GM12878 (cell line): Measurements from ENCODE around the gene HS3ST5. TPM values are rescaled to one million over a fixed set of nuclear protein-coding genes. Genes with fewer than 3 reads are reported as not detected.

Experiments
- ATAC-seq: fragments of 200-7000 bp; cut with Tn5 transposase; 3 replicates; pipeline ENCODE4 v1.9.1; 2020; ENCODE audit warnings: mild to moderate bottlenecking, moderate library complexity
- BruUV-seq: library from RNA; stranded (reverse); fragments of 400-500 nt; replicated peaks from 2 replicates; lab custom pipeline; 2021; lab: Mats Ljungman, UMichigan
- CTCF ChIA-PET: fragments of 300-600 bp; sonication (Branson Sonifier 250); formaldehyde crosslinking; extraction: SDS; loops from one replicate; lab custom pipeline; 2021; ENCODE audit warnings: inconsistent platforms; lab: Yijun Ruan, JAX
- POLR2A ChIA-PET: fragments of 350-600 bp; formaldehyde crosslinking; extraction: SDS; loops from one replicate; lab custom pipeline; 2021; ENCODE audit warnings: inconsistent platforms; lab: Charles Lee
- RAD21 ChIA-PET: fragments of 300-600 bp; sonication (Branson Sonifier 250); formaldehyde crosslinking; loops from one replicate; lab custom pipeline; 2023; ENCODE audit warnings: antibody characterized with exemption; ENCODE audit not compliant: unreplicated experiment; lab: Charles Lee
- SMC1A ChIA-PET: fragments of 300-600 bp; sonication (Branson Sonifier 250); formaldehyde crosslinking; loops from one replicate; lab custom pipeline; 2023; ENCODE audit not compliant: unreplicated experiment, uncharacterized antibody; lab: Charles Lee
- DNase-seq: peaks from one replicate; pipeline ENCODE4 v3.0.0-alpha.2; 2011; ENCODE audit warnings: low read depth, low spot score
- FAIRE-seq: peaks from 3 replicates; lab custom pipeline; 2011; peaks lifted over from hg19 to GRCh38; lab: Jason Lieb, UNC
- H2AFZ ChIP-seq: 2 replicates; pipeline ENCODE4 v1.6.0; 2011; ENCODE audit warnings: low read depth, low read length, control low read depth; ENCODE audit not compliant: control insufficient read depth
- H3K27ac ChIP-seq: 2 replicates; pipeline ENCODE4 v1.5.1; 2011; ENCODE audit warnings: control low read depth; ENCODE audit not compliant: control insufficient read depth, insufficient read depth
- H3K27me3 ChIP-seq, 2 experiments: replicated peaks in 1 of 2; 2 replicates each; pipeline versions ENCODE4 v1.6.0 to v1.6.1; 2011; ENCODE audit warnings: low read length in 1 of 2; ENCODE audit not compliant: control insufficient read depth in 2 of 2, insufficient read depth in 2 of 2
- H3K36me3 ChIP-seq, 2 experiments: 2 replicates each; pipeline ENCODE4 v1.5.1; 2011; ENCODE audit warnings: low read length in 1 of 2; ENCODE audit not compliant: control insufficient read depth in 2 of 2, insufficient read depth in 2 of 2
- H3K4me1 ChIP-seq: 2 replicates; pipeline ENCODE4 v1.6.1; 2011; ENCODE audit warnings: mild to moderate bottlenecking, low read length, moderate library complexity, mixed read lengths; ENCODE audit not compliant: control insufficient read depth, insufficient read depth
- H3K4me2 ChIP-seq: 2 replicates; pipeline ENCODE4 v1.6.0; 2011; ENCODE audit warnings: control low read depth; ENCODE audit not compliant: control insufficient read depth, insufficient read depth
- H3K4me3 ChIP-seq: fragments of 200-600 bp; sonication (generic); 2 replicates; pipeline ENCODE4 v1.5.1; 2016
- H3K79me2 ChIP-seq: 2 replicates; pipeline ENCODE4 v1.6.0; 2011; ENCODE audit warnings: low read length; ENCODE audit not compliant: control insufficient read depth, insufficient read depth
- H3K9ac ChIP-seq: 2 replicates; pipeline ENCODE4 v1.8.0; 2011; ENCODE audit warnings: low read length, control low read depth, mixed read lengths; ENCODE audit not compliant: control insufficient read depth, insufficient read depth
- H3K9me3 ChIP-seq: replicated peaks from 3 replicates; pipeline ENCODE4 v1.5.1; 2011; ENCODE audit warnings: mild to moderate bottlenecking, low read length; ENCODE audit not compliant: control insufficient read depth, insufficient read depth
- H4K20me1 ChIP-seq: 2 replicates; pipeline ENCODE4 v1.6.0; 2011; ENCODE audit not compliant: control insufficient read depth, insufficient read depth
- CREB1 ChIP-seq: IDR thresholded peaks from 2 replicates; pipeline ENCODE4 v1.6.1; 2012; ENCODE audit warnings: low read depth, mild to moderate bottlenecking, inconsistent platforms
- JUND ChIP-seq: IDR thresholded peaks from 2 replicates; pipeline ENCODE4 v1.6.1; 2012; ENCODE audit warnings: low read depth, mild to moderate bottlenecking, low read length, improper control_type of control experiment, moderate library complexity
- MLLT1 ChIP-seq: fragments of 450-650 bp; IDR thresholded peaks from 2 replicates; pipeline ENCODE4 v1.6.1; 2016; ENCODE audit warnings: mild to moderate bottlenecking
- NKRF ChIP-seq: fragments of 450-650 bp; conservative IDR thresholded peaks from 2 replicates; pipeline ENCODE4 v1.6.1; 2017; ENCODE audit warnings: mild to moderate bottlenecking, moderate library complexity
- NRF1 ChIP-seq: conservative IDR thresholded peaks from 2 replicates; pipeline ENCODE4 v1.6.1; 2011; ENCODE audit warnings: mild to moderate bottlenecking, low read depth, low read length, improper control_type of control experiment
- SPI1 ChIP-seq: IDR thresholded peaks from 2 replicates; pipeline ENCODE4 v1.6.1; 2011; ENCODE audit warnings: low read depth, mild to moderate bottlenecking, low read length, moderate library complexity, borderline replicate concordance; ENCODE audit not compliant: insufficient read depth
- SUPT20H ChIP-seq: IDR thresholded peaks from 2 replicates; pipeline ENCODE4 v1.6.1; 2011; ENCODE audit warnings: low read depth, mild to moderate bottlenecking, low read length, moderate library complexity, borderline replicate concordance; ENCODE audit not compliant: control insufficient read depth
- SUZ12 ChIP-seq: fragments of 200-600 bp; sonication (generic); IDR thresholded peaks from one replicate; pipeline ENCODE4 v1.6.1; 2018; ENCODE audit warnings: antibody characterized with exemption, mild to moderate bottlenecking; ENCODE audit not compliant: unreplicated experiment
- in situ Hi-C: fragments of 300-500 bp; cut with MboI; formaldehyde crosslinking; loops from 9 replicates; pipeline ENCODE4 v1.14.3; 2018; ENCODE audit warnings: mixed read lengths
- intact Hi-C: fragments of 100-400 bp; cut with micrococcal nuclease; formaldehyde crosslinking; loops from one replicate; pipeline ENCODE4 v1.14.2; 2022; ENCODE audit not compliant: unreplicated experiment
- polyA plus RNA-seq, 11 experiments: library from polyadenylated mRNA; depleted of rRNA in 4 of 11; unstranded in 6 of 11; stranded (reverse) in 5 of 11; fragments of >200 nt; fragmentation: Nextera tagmentation in 4 of 11; fragmentation: Illumina TruSeq in 1 of 11; extraction: Ambion mirVana in 4 of 11; extraction: Trizol in 1 of 11; gene quantifications; 1 replicate in 1 of 11; 2 replicates in 10 of 11; pipeline versions ENCODE4 v1.2.1 to v1.2.3, GENCODE V29; 2011 to 2016; ENCODE audit warnings: inconsistent platforms in 2 of 11, missing spikeins in 2 of 11, low read depth in 1 of 11
- total RNA-seq, 4 experiments: library from RNA; depleted of rRNA in 3 of 4; stranded (reverse); fragments of >200 nt in 3 of 4; fragmentation: Illumina TruSeq in 1 of 4; extraction: Trizol in 1 of 4; gene quantifications; 2 replicates each; pipeline versions ENCODE4 v1.2.1 to v1.2.3, GENCODE V29; 2013 to 2021

Gene HS3ST5
- total and polyA plus RNA-seq, 10 of the 15 experiments (the other 5 are each of a cell fraction or from before 2014, with no cell fraction given): 0.04 TPM; not detected in 9

GRCh38 chr6:114160881-114161280 lies 181.9 kb downstream of the HS3ST5 start (continued):
- TF ChIP-seq JUND (no peak), SUZ12 (no peak), SUPT20H (no peak)

GRCh38 chr6:114159727-114160126 lies 183.1 kb downstream of the HS3ST5 start:
- H3K27ac ChIP-seq: no peak overlapping the region
- DNase-seq: no peak
- H4K20me1 ChIP-seq: no peaks in the 10 kb centered on the region
- POLR2A ChIA-PET: no interaction called here
- no peak overlapping the region for H3K4me3 ChIP-seq
- CTCF ChIA-PET: no interaction called here
- no peak for FAIRE-seq
- in situ Hi-C loops (no loop called here), intact Hi-C loops (no loop called here)
- no peak overlapping the region for H3K4me2 ChIP-seq
- BruUV-seq: no TSS peak
- SMC1A ChIA-PET: interaction anchor here (0.6 kb wide), 1 partner anchor 243 kb away, joined by 3 read pairs; no protein-coding TSS in a partner anchor
- H3K36me3 ChIP-seq: no peaks in the 10 kb centered on the region
- RAD21 ChIA-PET: no interaction called here
- no peaks in the 10 kb centered on the region for H3K27me3 ChIP-seq
- H3K9me3 ChIP-seq: no peaks in the 10 kb centered on the region
- TF ChIP-seq JUND (no peak), SPI1 (no peak), MLLT1 (no peak), CREB1 (no peak), NKRF (no peak), NRF1 (no peak)
- H2AFZ ChIP-seq: no peak overlapping the region
- no peaks in the 10 kb centered on the region for H3K4me1 ChIP-seq
- no peak overlapping the region for H3K9ac ChIP-seq
- H3K79me2 ChIP-seq: no peaks in the 10 kb centered on the region
- no peak for ATAC-seq
